ENCODE data around the gene ZNF692.

GRCh38 chr1:248849152-248849551 is 9.7 kb downstream of the ZNF692 start:
- TF ChIP-seq CTCF (IDR thresholded peaks at IDR 0.05; ENCODE audit: extremely low read depth in 1 of 2, insufficient read depth in 1 of 2, low read depth in 1 of 2, low read length in 2 of 2) = no peak
- no peak for TF ChIP-seq EZH2 (IDR thresholded peaks at IDR 0.05; ENCODE audit: borderline replicate concordance, low read depth, low read length, severe bottlenecking)
- TF ChIP-seq POLR2AphosphoS5 (IDR thresholded peaks at IDR 0.05; ENCODE audit: insufficient read depth, low read depth, low read length) = no peak
- no peak for TF ChIP-seq POLR2A (IDR thresholded peaks at IDR 0.05; ENCODE audit: low read depth, low read length)
- TF ChIP-seq GATA2 (IDR thresholded peaks at IDR 0.05; ENCODE audit: insufficient read depth, insufficient read length, low read depth, low read length) = no peak
- no peak for TF ChIP-seq MAX (IDR thresholded peaks at IDR 0.05; ENCODE audit: insufficient read depth, insufficient read length)
- no peak for TF ChIP-seq FOS (IDR thresholded peaks at IDR 0.05; ENCODE audit: borderline replicate concordance, insufficient read depth, low read length)
- no peak for TF ChIP-seq MYC (IDR thresholded peaks at IDR 0.05; ENCODE audit: low read depth, low read length)
- no peak for TF ChIP-seq JUN (IDR thresholded peaks at IDR 0.05; ENCODE audit: borderline replicate concordance, insufficient read depth, insufficient read length, low read depth)
